H9 (cell line): ENCODE measurements around the gene FARS2. TPM values are rescaled to one million over a fixed set of nuclear protein-coding genes. Genes with fewer than 3 reads are reported as not detected.

Experiments
- DNase-seq: peaks from one replicate; pipeline ENCODE4 v3.0.0-alpha.2; 2017
- H2AFZ ChIP-seq: one replicate; pipeline ENCODE4 v1.6.1; 2013; ENCODE audit warnings: mild to moderate bottlenecking, low read length, control low read depth, moderate library complexity
- H2AK5ac ChIP-seq: 2 replicates; pipeline ENCODE4 v1.6.1; 2013; ENCODE audit warnings: low read length, control low read depth, mixed read lengths; ENCODE audit not compliant: insufficient read length
- H2BK120ac ChIP-seq: one replicate; pipeline ENCODE4 v1.6.1; 2013; ENCODE audit warnings: low read depth, mild to moderate bottlenecking, low read length, control low read depth, inconsistent platforms; ENCODE audit not compliant: poor library complexity, severe bottlenecking
- H2BK12ac ChIP-seq: 2 replicates; pipeline ENCODE4 v1.6.1; 2013; ENCODE audit warnings: low read length, control low read depth, mixed read lengths, low read depth; ENCODE audit not compliant: insufficient read length
- H2BK15ac ChIP-seq: 2 replicates; pipeline ENCODE4 v1.6.1; 2013; ENCODE audit warnings: low read depth, low read length, control low read depth
- H2BK20ac ChIP-seq: one replicate; pipeline ENCODE4 v1.6.1; 2013; ENCODE audit warnings: low read depth, mild to moderate bottlenecking, low read length, control low read depth, inconsistent platforms; ENCODE audit not compliant: poor library complexity, severe bottlenecking
- H2BK5ac ChIP-seq: 2 replicates; pipeline ENCODE4 v1.6.1; 2013; ENCODE audit warnings: low read length, control low read depth, mixed read lengths; ENCODE audit not compliant: insufficient read length
- H3K14ac ChIP-seq: 2 replicates; pipeline ENCODE4 v1.6.1; 2013; ENCODE audit warnings: low read length, control low read depth; ENCODE audit not compliant: insufficient read depth
- H3K18ac ChIP-seq: 2 replicates; pipeline ENCODE4 v1.6.1; 2013; ENCODE audit warnings: low read depth, mild to moderate bottlenecking, mixed read lengths, low read length, control low read depth; ENCODE audit not compliant: insufficient read length
- H3K23ac ChIP-seq: 2 replicates; pipeline ENCODE4 v1.6.1; 2013; ENCODE audit warnings: low read length, control low read depth, mixed read lengths, low read depth; ENCODE audit not compliant: insufficient read length
- H3K23me2 ChIP-seq: 2 replicates; pipeline ENCODE4 v1.6.1; 2013; ENCODE audit warnings: low read depth, mild to moderate bottlenecking, mixed read lengths, low read length, control low read depth; ENCODE audit not compliant: insufficient read length, poor library complexity, severe bottlenecking
- H3K27ac ChIP-seq: 2 replicates; pipeline ENCODE4 v1.5.1; 2013; ENCODE audit warnings: low read length, control low read depth, mixed read lengths, low read depth; ENCODE audit not compliant: insufficient read length
- H3K27me3 ChIP-seq: 2 replicates; pipeline ENCODE4 v1.6.1; 2013; ENCODE audit warnings: low read length, control low read depth, inconsistent platforms; ENCODE audit not compliant: insufficient read depth
- H3K4ac ChIP-seq: 2 replicates; pipeline ENCODE4 v1.6.1; 2013; ENCODE audit warnings: low read depth, mild to moderate bottlenecking, control low read depth, inconsistent platforms, low read length, moderate library complexity
- H3K4me1 ChIP-seq: 2 replicates; pipeline ENCODE4 v1.6.1; 2013; ENCODE audit warnings: low read length, control low read depth, inconsistent platforms; ENCODE audit not compliant: insufficient read depth
- H3K4me2 ChIP-seq: 2 replicates; pipeline ENCODE4 v1.6.1; 2013; ENCODE audit warnings: low read length, control low read depth, mixed read lengths; ENCODE audit not compliant: insufficient read length, insufficient read depth
- H3K56ac ChIP-seq: 2 replicates; pipeline ENCODE4 v1.6.1; 2013; ENCODE audit warnings: low read depth, mild to moderate bottlenecking, mixed read lengths, low read length, control low read depth; ENCODE audit not compliant: insufficient read length
- H3K79me1 ChIP-seq: 2 replicates; pipeline ENCODE4 v1.6.1; 2013; ENCODE audit warnings: low read depth, mild to moderate bottlenecking, moderate library complexity, low read length, control low read depth, inconsistent platforms; ENCODE audit not compliant: insufficient read depth, poor library complexity, severe bottlenecking
- H3K79me2 ChIP-seq: 2 replicates; pipeline ENCODE4 v1.6.1; 2013; ENCODE audit warnings: low read length, control low read depth, inconsistent platforms; ENCODE audit not compliant: insufficient read depth
- H3K9ac ChIP-seq: 2 replicates; pipeline ENCODE4 v1.6.1; 2013; ENCODE audit warnings: low read length, control low read depth, mixed read lengths; ENCODE audit not compliant: insufficient read length; ENCODE audit errors: extremely low read depth
- H3K9me3 ChIP-seq: one replicate; pipeline ENCODE4 v1.6.1; 2013; ENCODE audit warnings: low read depth, low read length, inconsistent platforms; ENCODE audit not compliant: control insufficient read depth
- H3T11ph ChIP-seq: one replicate; pipeline ENCODE4 v1.6.1; 2013; ENCODE audit warnings: mild to moderate bottlenecking, low read length, control low read depth, inconsistent platforms
- H4K20me1 ChIP-seq: one replicate; pipeline ENCODE4 v1.6.1; 2013; ENCODE audit not compliant: control insufficient read depth, insufficient read length, insufficient read depth
- H4K5ac ChIP-seq: 2 replicates; pipeline ENCODE4 v1.6.1; 2013; ENCODE audit warnings: low read depth, mild to moderate bottlenecking, mixed read lengths, low read length, control low read depth; ENCODE audit not compliant: insufficient read length
- H4K8ac ChIP-seq: replicated peaks from 2 replicates; pipeline ENCODE4 v1.6.1; 2013; ENCODE audit warnings: low read length, control low read depth, mixed read lengths, low read depth; ENCODE audit not compliant: insufficient read length
- H4K91ac ChIP-seq: 2 replicates; pipeline ENCODE4 v1.6.1; 2013; ENCODE audit warnings: low read depth, mild to moderate bottlenecking, moderate library complexity, mixed read lengths, low read length, control low read depth; ENCODE audit not compliant: insufficient read length
- H3K27ac Mint-ChIP-seq, 3 experiments: 2 replicates in 2 of 3; 3 replicates in 1 of 3; pipeline ENCODE4 v1.8.0; 2020 to 2021; ENCODE audit warnings: mixed read lengths in 3 of 3, mild to moderate bottlenecking in 1 of 3, moderate library complexity in 1 of 3
- H3K27me3 Mint-ChIP-seq: 2 replicates; pipeline ENCODE4 v1.8.0; 2021; ENCODE audit warnings: low read depth, mild to moderate bottlenecking, moderate library complexity, mixed read lengths
- H3K36me3 Mint-ChIP-seq, 3 experiments: 2 replicates in 2 of 3; 3 replicates in 1 of 3; pipeline ENCODE4 v1.8.0; 2020 to 2021; ENCODE audit warnings: low read depth in 3 of 3, mixed read lengths in 3 of 3; ENCODE audit not compliant: insufficient read depth in 1 of 3
- H3K4me1 Mint-ChIP-seq, 2 experiments: 2 replicates each; pipeline ENCODE4 v1.8.0; 2020; ENCODE audit warnings: mixed read lengths in 2 of 2
- H3K4me3 Mint-ChIP-seq, 2 experiments: 2 replicates in 1 of 2; 3 replicates in 1 of 2; pipeline ENCODE4 v1.8.0; 2020 to 2021; ENCODE audit warnings: mild to moderate bottlenecking in 2 of 2, mixed read lengths in 2 of 2, moderate library complexity in 1 of 2
- H3K9me3 Mint-ChIP-seq, 2 experiments: 2 replicates in 1 of 2; 3 replicates in 1 of 2; pipeline ENCODE4 v1.8.0; 2020; ENCODE audit warnings: mild to moderate bottlenecking in 2 of 2, mixed read lengths in 2 of 2, moderate library complexity in 1 of 2
- CTCF ChIP-seq: fragments of 200-600 bp; sonication (generic); conservative IDR thresholded peaks from 3 replicates; pipeline ENCODE4 v1.8.0; 2021; ENCODE audit warnings: antibody characterized with exemption, mild to moderate bottlenecking
- WGBS: extraction: QIAGEN DNeasy Blood & Tissue Kit; methylation state at CpG from one replicate; pipeline ENCODE4 v1.1.7; 2013; ENCODE audit warnings: missing lambda C conversion rate, low lambda C conversion rate, mixed read lengths; ENCODE audit not compliant: insufficient read length; ENCODE audit errors: extremely low coverage; 5-methylcytosine and 5-hydroxymethylcytosine counted together
- total RNA-seq: library from RNA; stranded (reverse); gene quantifications from 2 replicates; pipeline ENCODE4 v1.2.1, GENCODE V29; 2021

The FARS2 gene
- total RNA-seq, 1 experiment from 2014 or later: 8.5 TPM

GRCh38 chr6:5515200-5515599 lies 253.9 kb downstream of the FARS2 start:
- H3K9me3 Mint-ChIP-seq: no peaks in the 10 kb centered on the region
- Histone ChIP-seq H3K27ac (no peak overlapping the region), H2BK120ac (no peak overlapping the region), H3K9me3 (no peaks in the 10 kb centered on the region), H2BK15ac (no peak overlapping the region), H4K5ac (no peak overlapping the region), H2AFZ (no peak overlapping the region), H3K23me2 (no peaks in the 10 kb centered on the region), H3K27me3 (no peaks in the 10 kb centered on the region), H4K8ac (no peak overlapping the region), H3K18ac (no peak overlapping the region), H2BK12ac (no peak overlapping the region), H2BK5ac (no peak overlapping the region), H3K79me2 (no peaks in the 10 kb centered on the region), H2BK20ac (no peak overlapping the region), H3K79me1 (no peaks in the 10 kb centered on the region), H3K14ac (no peak overlapping the region), H3K4me1 (peaks cover 2% of the 10 kb centered on the region; the same call in 1 of the 2 replicates), H3K56ac (no peak overlapping the region), H3T11ph (no peak overlapping the region), H4K20me1 (no peaks in the 10 kb centered on the region), H2AK5ac (no peak overlapping the region), H3K23ac (no peak overlapping the region), H3K9ac (no peak overlapping the region), H3K4ac (no peak overlapping the region), H4K91ac (no peak overlapping the region), H3K4me2 (no peak overlapping the region)
- no peak overlapping the region for H3K27ac Mint-ChIP-seq
- peaks cover 13% of the 10 kb centered on the region in 2 experiments for H3K4me1 Mint-ChIP-seq
- no peaks in the 10 kb centered on the region; a peak in 1 of 7 replicates for H3K36me3 Mint-ChIP-seq
- no peak for TF ChIP-seq CTCF
- no peaks in the 10 kb centered on the region for H3K27me3 Mint-ChIP-seq
- no peak overlapping the region for H3K4me3 Mint-ChIP-seq
- no CpG with 5 or more reads among the region's 4 CpGs for WGBS
- DNase-seq: no peak
